Epithelial cell of proximal tubule (primary cell): ENCODE data around the gene SFPQ. TPM values are rescaled to one million over a fixed set of nuclear protein-coding genes. Genes with fewer than 3 reads are reported as not detected.
A peak's percentile ranks its signal among the peaks of the same experiment; 100 is the strongest.

Experiments
- DNase-seq: peaks from one replicate; pipeline ENCODE4 v3.0.0-alpha.2; 2011; ENCODE audit warnings: low read depth
- H3K4me3 ChIP-seq: 2 replicates; pipeline ENCODE4 v1.5.1; 2011; ENCODE audit warnings: low read depth, mild to moderate bottlenecking, low read length
- CTCF ChIP-seq: conservative IDR thresholded peaks from 2 replicates; pipeline ENCODE4 v1.5.1; 2012; ENCODE audit warnings: low read depth, mild to moderate bottlenecking, low read length
- total RNA-seq: library from RNA; depleted of rRNA; stranded (reverse); fragments of >200 nt; gene quantifications from 2 replicates; pipeline ENCODE4 v1.2.3, GENCODE V29; 2015

SFPQ gene
- total RNA-seq, 1 donor from 2014 or later, result 136 TPM

GRCh38 chr1:35222322-35223083, 29.6 kb upstream of the SFPQ start:
- DNase-seq, result no peak
- no peak overlapping the region for H3K4me3 ChIP-seq
- TF ChIP-seq CTCF, result no peak

GRCh38 chr1:35220976-35221375, 28.0 kb upstream of the SFPQ start:
- H3K4me3 ChIP-seq, result no peak overlapping the region
- no peak for DNase-seq
- peak; percentile 65 for TF ChIP-seq CTCF

DNA sequence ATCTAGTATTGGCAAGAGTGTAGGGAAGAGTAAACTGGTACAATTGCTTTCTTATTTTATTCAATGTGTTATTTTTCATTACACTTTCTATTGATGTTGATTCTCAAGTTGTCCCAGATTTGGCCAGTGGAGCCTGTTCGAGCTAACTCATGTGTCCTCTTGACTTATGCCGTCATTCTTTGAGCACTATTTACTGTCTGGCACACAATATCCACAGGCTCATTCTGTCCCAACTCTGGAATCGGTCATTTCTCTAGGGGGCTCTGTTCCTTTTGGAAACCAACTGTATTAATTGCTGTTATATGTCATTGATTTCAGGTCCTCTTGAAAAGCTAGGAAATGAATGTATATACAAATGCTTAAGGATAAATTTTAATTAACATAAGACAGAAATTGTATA, 22.4 kb upstream of the SFPQ start:
- TF ChIP-seq CTCF, result no peak
- no peak for DNase-seq
- no peak overlapping the region for H3K4me3 ChIP-seq

DNA sequence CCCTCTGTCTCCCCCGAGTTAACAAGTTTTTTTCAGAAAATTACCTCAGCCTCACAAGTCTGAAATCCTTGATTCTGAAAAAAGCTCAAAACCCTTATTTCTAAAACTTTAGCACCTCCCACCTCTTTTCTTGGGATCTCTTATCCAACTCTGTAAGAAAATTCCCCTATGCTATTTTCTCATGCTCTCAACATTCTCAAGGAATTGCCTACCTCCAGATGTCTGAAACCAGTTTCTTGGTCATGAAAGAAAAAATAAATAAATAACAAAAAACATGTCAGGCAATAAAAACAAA, 18.1 kb upstream of the SFPQ start:
- TF ChIP-seq CTCF, result no peak
- H3K4me3 ChIP-seq, result no peak overlapping the region
- DNase-seq, result no peak

- DNase-seq, result no peak
- no peak overlapping the region for H3K4me3 ChIP-seq
- TF ChIP-seq CTCF, result no peak
Measured at GRCh38 chr1:35210321-35211119, 17.6 kb upstream of the SFPQ start.

GRCh38 chr1:35203295-35203694, 10.3 kb upstream of the SFPQ start:
- no peak for TF ChIP-seq CTCF
- no peak overlapping the region for H3K4me3 ChIP-seq
- no peak for DNase-seq
